Mononuclear cell (primary cell): ENCODE data around the gene PRSS1. TPM values are rescaled to one million over a fixed set of nuclear protein-coding genes. Genes with fewer than 3 reads are reported as not detected.
"Not testable (repeated sequence)": the region's sequence is repeated elsewhere in the genome, so short reads cannot be mapped to it uniquely, and the experiment has no call there.

Experiments used
- H3K27me3 ChIP-seq: 2 replicates; pipeline ENCODE4 v1.6.0; 2011; ENCODE audit warnings: low read length, control low read depth; ENCODE audit not compliant: insufficient read depth
- H3K4me1 ChIP-seq: 2 replicates; pipeline ENCODE4 v1.5.1; 2011; ENCODE audit warnings: mild to moderate bottlenecking, low read length, control low read depth; ENCODE audit not compliant: insufficient read depth
- H3K4me3 ChIP-seq: 2 replicates; pipeline ENCODE4 v1.5.1; 2011; ENCODE audit warnings: mild to moderate bottlenecking, low read length, moderate library complexity
- H3K9me3 ChIP-seq: 2 replicates; pipeline ENCODE4 v1.5.1; 2011; ENCODE audit warnings: low read depth, mild to moderate bottlenecking, control low read depth, low read length
- total RNA-seq: library from RNA; depleted of rRNA; stranded (reverse); fragments of >200 nt; gene quantifications from one replicate; pipeline ENCODE4 v1.2.3, GENCODE V29; 2012

The PRSS1 gene
- total RNA-seq, 1 donor: 0.73 TPM

GRCh38 chr7:142774826-142775225 is 25.6 kb downstream of the PRSS1 start:
- Histone ChIP-seq H3K4me3 (no peak overlapping the region), H3K4me1 (no peaks in the 10 kb centered on the region), H3K9me3 (no peaks in the 10 kb centered on the region), H3K27me3 (no peaks in the 10 kb centered on the region)

GRCh38 chr7:142775351-142776115 is 26.3 kb downstream of the PRSS1 start:
- not testable (repeated sequence) for H3K4me3 ChIP-seq, H3K9me3 ChIP-seq, H3K27me3 ChIP-seq, H3K4me1 ChIP-seq

- Histone ChIP-seq H3K9me3 (no peaks in the 10 kb centered on the region), H3K27me3 (no peaks in the 10 kb centered on the region), H3K4me1 (no peaks in the 10 kb centered on the region), H3K4me3 (no peak overlapping the region)
Measured at GRCh38 chr7:142776206-142776844, 27.1 kb downstream of the PRSS1 start.

- not testable (repeated sequence) for H3K9me3 ChIP-seq, H3K4me1 ChIP-seq, H3K4me3 ChIP-seq, H3K27me3 ChIP-seq
Measured at GRCh38 chr7:142776845-142777225, 27.6 kb downstream of the PRSS1 start.

GRCh38 chr7:142777318-142777717 is 28.0 kb downstream of the PRSS1 start:
- Histone ChIP-seq H3K27me3 (no peaks in the 10 kb centered on the region), H3K4me1 (no peaks in the 10 kb centered on the region), H3K4me3 (no peak overlapping the region), H3K9me3 (no peaks in the 10 kb centered on the region)

- H3K4me3 ChIP-seq: peak overlapping the region; percentile 23
- no peaks in the 10 kb centered on the region for H3K27me3 ChIP-seq
- H3K4me1 ChIP-seq: peaks cover 16% of the 10 kb centered on the region
- H3K9me3 ChIP-seq: no peaks in the 10 kb centered on the region
Measured at GRCh38 chr7:142782922-142783900, 33.9 kb downstream of the PRSS1 start.

GRCh38 chr7:142784096-142784495 is 34.8 kb downstream of the PRSS1 start:
- Histone ChIP-seq H3K9me3 (no peaks in the 10 kb centered on the region), H3K4me1 (peaks cover 16% of the 10 kb centered on the region), H3K4me3 (no peak overlapping the region), H3K27me3 (no peaks in the 10 kb centered on the region)

GRCh38 chr7:142784716-142785115 is 35.4 kb downstream of the PRSS1 start:
- H3K27me3 ChIP-seq: no peaks in the 10 kb centered on the region
- peaks cover 16% of the 10 kb centered on the region for H3K4me1 ChIP-seq
- H3K4me3 ChIP-seq: no peak overlapping the region
- no peaks in the 10 kb centered on the region for H3K9me3 ChIP-seq

- no peaks in the 10 kb centered on the region for H3K27me3 ChIP-seq
- H3K9me3 ChIP-seq: no peaks in the 10 kb centered on the region
- H3K4me1 ChIP-seq: peaks cover 19% of the 10 kb centered on the region
- H3K4me3 ChIP-seq: peak overlapping the region; percentile 28
Measured at GRCh38 chr7:142785841-142786250, 36.6 kb downstream of the PRSS1 start.

- peaks cover 24% of the 10 kb centered on the region for H3K4me1 ChIP-seq
- H3K4me3 ChIP-seq: peak overlapping the region; percentile 60
- no peaks in the 10 kb centered on the region for H3K27me3 ChIP-seq
- no peaks in the 10 kb centered on the region for H3K9me3 ChIP-seq
Measured at GRCh38 chr7:142787034-142787768, 37.9 kb downstream of the PRSS1 start.

GRCh38 chr7:142787783-142788182 is 38.5 kb downstream of the PRSS1 start:
- Histone ChIP-seq H3K4me3 (peak overlapping the region; percentile 60), H3K9me3 (no peaks in the 10 kb centered on the region), H3K27me3 (no peaks in the 10 kb centered on the region), H3K4me1 (peaks cover 26% of the 10 kb centered on the region)

GRCh38 chr7:142788303-142789289 is 39.3 kb downstream of the PRSS1 start:
- no peaks in the 10 kb centered on the region for H3K27me3 ChIP-seq
- no peaks in the 10 kb centered on the region for H3K9me3 ChIP-seq
- peaks cover 23% of the 10 kb centered on the region for H3K4me1 ChIP-seq
- peak overlapping the region; percentile 60 for H3K4me3 ChIP-seq

GRCh38 chr7:142789441-142789840 is 40.2 kb downstream of the PRSS1 start:
- H3K27me3 ChIP-seq: no peaks in the 10 kb centered on the region
- H3K4me3 ChIP-seq: peak overlapping the region; percentile 60
- peaks cover 23% of the 10 kb centered on the region for H3K4me1 ChIP-seq

More at GRCh38 chr7:142789441-142789840, 40.2 kb downstream of the PRSS1 start:
- no peaks in the 10 kb centered on the region for H3K9me3 ChIP-seq
